Upper lobe of left lung (tissue), 4 donors: ENCODE measurements around the gene MGME1.

Experiments
- CTCF ChIP-seq, 6 experiments: fragments of 450-650 bp in 4 of 6; fragments of 200-600 bp in 2 of 6; sonication (generic) in 2 of 6; IDR thresholded peaks; one replicate each; pipeline ENCODE4 v1.5.1; 2016 to 2019; ENCODE audit warnings: antibody characterized with exemption in 6 of 6
- POLR2A ChIP-seq, 4 donors: fragments of 450-650 bp; IDR thresholded peaks; one replicate each; pipeline ENCODE4 v1.5.1; 2016 to 2017; ENCODE audit warnings: antibody characterized with exemption in 4 of 4, mild to moderate bottlenecking in 2 of 4
- POLR2AphosphoS5 ChIP-seq, 2 donors: sonication (generic); formaldehyde crosslinking; IDR thresholded peaks; one replicate each; pipeline ENCODE4 v1.5.1; 2017; ENCODE audit warnings: antibody characterized with exemption in 2 of 2

- no peak for TF ChIP-seq CTCF (IDR thresholded peaks at IDR 0.05)
- TF ChIP-seq POLR2A (IDR thresholded peaks at IDR 0.05): no peak
- TF ChIP-seq POLR2AphosphoS5 (IDR thresholded peaks at IDR 0.05): no peak
Measured at GRCh38 chr20:18031050-18031449, 62.2 kb downstream of the MGME1 start.
